Type B pancreatic cell (in vitro differentiated cells): ENCODE data around the gene F11R. TPM values are rescaled to one million over a fixed set of nuclear protein-coding genes. Genes with fewer than 3 reads are reported as not detected.

Source experiments
- DNase-seq: peaks from one replicate; pipeline ENCODE4 v3.0.0; 2021; ENCODE audit warnings: mixed read lengths; ENCODE audit not compliant: unreplicated experiment; ENCODE audit errors: extremely low spot score
- H3K27ac Mint-ChIP-seq: 2 replicates; pipeline ENCODE4 v1.8.0; 2021; ENCODE audit warnings: mild to moderate bottlenecking, mixed read lengths
- H3K27me3 Mint-ChIP-seq: 2 replicates; pipeline ENCODE4 v1.8.0; 2021; ENCODE audit warnings: mixed read lengths
- H3K36me3 Mint-ChIP-seq: 2 replicates; pipeline ENCODE4 v1.8.0; 2021; ENCODE audit warnings: mixed read lengths
- H3K4me1 Mint-ChIP-seq: one replicate; pipeline ENCODE4 v1.8.0; 2021; ENCODE audit warnings: mixed read lengths; ENCODE audit not compliant: unreplicated experiment
- H3K4me3 Mint-ChIP-seq: 2 replicates; pipeline ENCODE4 v1.8.0; 2021; ENCODE audit warnings: mild to moderate bottlenecking, mixed read lengths
- H3K9me3 Mint-ChIP-seq: 2 replicates; pipeline ENCODE4 v1.8.0; 2021; ENCODE audit warnings: mixed read lengths
- total RNA-seq: library from RNA; stranded (reverse); gene quantifications from 2 replicates; pipeline ENCODE4 v1.2.1, GENCODE V29; 2021; ENCODE audit warnings: low replicate concordance
- TF ChIP-seq, protein P1 (sequence below): fragments of 200-600 bp; sonication (generic); conservative IDR thresholded peaks from 2 replicates; pipeline ENCODE4 v1.5.0; 2021; ENCODE audit warnings: antibody characterized with exemption, mild to moderate bottlenecking

F11R gene
- total RNA-seq, 1 donor from 2014 or later = 66.8 TPM

DNA sequence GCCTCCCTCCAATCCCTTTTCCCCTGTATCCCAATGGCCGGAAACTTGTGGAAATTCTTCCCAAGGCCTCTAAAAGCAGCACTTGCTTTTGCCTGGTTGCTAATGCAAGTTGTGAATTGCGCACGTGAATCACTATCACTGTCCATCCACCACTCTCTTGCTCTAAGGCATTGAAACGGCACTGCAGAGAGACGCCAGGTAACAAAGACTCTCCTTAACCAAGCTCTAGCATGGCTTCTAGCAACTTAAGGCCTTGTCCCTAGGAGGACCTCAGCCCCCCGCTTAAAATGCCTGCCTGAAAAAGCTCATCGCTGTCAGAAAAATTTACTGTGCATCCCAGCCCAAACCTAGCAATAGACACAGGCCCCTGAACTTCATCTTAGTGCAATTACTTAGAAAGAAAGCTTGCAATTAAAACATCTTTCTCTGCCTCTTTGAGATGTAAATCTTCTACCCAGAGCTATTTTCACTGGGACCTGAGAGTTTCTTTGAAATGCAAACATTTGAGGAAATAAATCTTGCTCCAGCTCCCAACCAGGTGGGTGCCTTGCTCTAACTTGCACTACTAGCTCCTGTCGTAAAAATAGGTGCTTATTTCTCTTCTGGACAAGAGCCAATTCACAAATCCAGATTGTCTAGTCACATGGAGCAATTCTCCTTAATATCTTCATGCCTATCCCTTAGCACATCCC is 33.4 kb downstream of the F11R start:
- no peak overlapping the region for H3K4me3 Mint-ChIP-seq
- TF ChIP-seq, protein P1, sequence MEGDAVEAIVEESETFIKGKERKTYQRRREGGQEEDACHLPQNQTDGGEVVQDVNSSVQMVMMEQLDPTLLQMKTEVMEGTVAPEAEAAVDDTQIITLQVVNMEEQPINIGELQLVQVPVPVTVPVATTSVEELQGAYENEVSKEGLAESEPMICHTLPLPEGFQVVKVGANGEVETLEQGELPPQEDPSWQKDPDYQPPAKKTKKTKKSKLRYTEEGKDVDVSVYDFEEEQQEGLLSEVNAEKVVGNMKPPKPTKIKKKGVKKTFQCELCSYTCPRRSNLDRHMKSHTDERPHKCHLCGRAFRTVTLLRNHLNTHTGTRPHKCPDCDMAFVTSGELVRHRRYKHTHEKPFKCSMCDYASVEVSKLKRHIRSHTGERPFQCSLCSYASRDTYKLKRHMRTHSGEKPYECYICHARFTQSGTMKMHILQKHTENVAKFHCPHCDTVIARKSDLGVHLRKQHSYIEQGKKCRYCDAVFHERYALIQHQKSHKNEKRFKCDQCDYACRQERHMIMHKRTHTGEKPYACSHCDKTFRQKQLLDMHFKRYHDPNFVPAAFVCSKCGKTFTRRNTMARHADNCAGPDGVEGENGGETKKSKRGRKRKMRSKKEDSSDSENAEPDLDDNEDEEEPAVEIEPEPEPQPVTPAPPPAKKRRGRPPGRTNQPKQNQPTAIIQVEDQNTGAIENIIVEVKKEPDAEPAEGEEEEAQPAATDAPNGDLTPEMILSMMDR = no peak
- no peaks in the 10 kb centered on the region for H3K4me1 Mint-ChIP-seq
- peak overlapping the region; percentile 57 for H3K27ac Mint-ChIP-seq
- H3K9me3 Mint-ChIP-seq = peaks cover 5% of the 10 kb centered on the region
- peaks cover under 1% of the 10 kb centered on the region for H3K36me3 Mint-ChIP-seq
- no peak for DNase-seq
- H3K27me3 Mint-ChIP-seq = peaks cover 12% of the 10 kb centered on the region

DNA sequence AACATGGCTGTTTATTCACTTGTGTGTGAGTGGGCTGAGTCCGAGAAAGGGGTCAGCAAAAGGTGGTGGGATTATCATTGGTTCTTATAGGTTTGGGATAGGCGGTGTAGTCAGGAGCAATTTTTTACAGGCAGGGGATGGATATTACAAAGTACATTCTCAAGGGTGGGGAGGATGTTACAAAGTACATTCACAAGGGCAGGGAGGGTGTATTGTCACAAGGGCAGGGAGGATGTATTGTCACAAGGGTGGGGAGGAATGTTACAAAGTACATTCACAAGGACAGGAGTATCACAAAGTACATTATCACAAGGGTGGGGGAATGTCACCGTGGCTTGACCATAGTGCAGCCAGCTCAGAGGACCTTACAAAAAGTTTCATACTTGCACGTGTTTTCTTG is 35.2 kb downstream of the F11R start:
- no peaks in the 10 kb centered on the region for H3K4me1 Mint-ChIP-seq
- H3K9me3 Mint-ChIP-seq = peaks cover 9% of the 10 kb centered on the region
- H3K4me3 Mint-ChIP-seq = no peak overlapping the region
- TF ChIP-seq, protein P1 = no peak
- H3K36me3 Mint-ChIP-seq = peaks cover 5% of the 10 kb centered on the region
- no peak overlapping the region for H3K27ac Mint-ChIP-seq
- DNase-seq = no peak
- peaks cover 29% of the 10 kb centered on the region for H3K27me3 Mint-ChIP-seq

DNA sequence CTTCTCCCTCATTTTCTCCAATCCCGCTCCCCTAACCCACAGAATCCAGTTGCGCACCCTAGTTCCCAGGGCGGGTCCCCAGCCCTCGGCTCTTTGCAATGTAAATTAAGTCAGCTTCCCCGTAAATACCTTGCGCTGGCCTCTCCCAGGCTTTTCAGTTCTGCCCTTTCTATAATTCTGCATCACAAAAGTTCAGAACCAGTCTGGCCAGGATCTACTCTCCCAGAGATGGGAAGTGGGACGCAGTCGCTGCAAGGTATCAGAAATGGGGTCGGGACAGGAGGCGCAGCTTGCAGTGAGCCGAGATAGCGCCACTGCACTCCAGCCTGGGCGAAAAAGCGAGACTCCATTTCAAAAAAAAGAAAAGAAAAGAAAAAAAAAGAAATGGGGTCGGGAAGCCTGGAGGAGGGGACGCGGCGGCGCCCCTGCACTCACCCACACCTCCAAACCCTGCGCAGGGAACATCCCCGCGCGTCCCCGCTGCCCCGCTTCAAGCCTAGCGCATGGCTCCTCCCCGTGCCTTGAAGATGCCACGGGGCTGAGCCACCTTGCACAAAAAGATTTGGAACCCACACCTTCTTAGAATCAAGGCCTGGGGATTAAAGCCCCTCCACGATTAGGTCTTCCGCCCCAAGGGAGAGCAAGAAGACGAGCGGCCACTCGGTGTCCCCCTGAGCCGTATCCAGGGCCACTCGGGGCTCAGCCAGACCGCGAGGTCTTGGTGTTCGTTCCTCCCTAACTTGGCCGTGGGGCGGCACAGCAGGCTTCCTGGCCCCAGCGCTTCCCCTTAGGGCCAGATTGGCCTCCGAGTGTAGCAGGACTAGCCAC is 39.2 kb downstream of the F11R start:
- H3K36me3 Mint-ChIP-seq = peaks cover 5% of the 10 kb centered on the region
- peaks cover 38% of the 10 kb centered on the region for H3K27me3 Mint-ChIP-seq
- H3K9me3 Mint-ChIP-seq = peaks cover 9% of the 10 kb centered on the region
- DNase-seq = no peak
- TF ChIP-seq, protein P1 = no peak
- H3K4me1 Mint-ChIP-seq = no peaks in the 10 kb centered on the region
- H3K27ac Mint-ChIP-seq = no peak overlapping the region
- H3K4me3 Mint-ChIP-seq = peak overlapping the region; percentile 83

GRCh38 chr1:160979286-160979685 is 41.7 kb downstream of the F11R start:
- TF ChIP-seq, protein P1 = no peak
- Mint-ChIP-seq H3K27me3 (peaks cover 41% of the 10 kb centered on the region), H3K27ac (no peak overlapping the region), H3K36me3 (peaks cover 5% of the 10 kb centered on the region), H3K4me1 (no peaks in the 10 kb centered on the region), H3K9me3 (peaks cover 9% of the 10 kb centered on the region), H3K4me3 (no peak overlapping the region)
- DNase-seq = no peak

DNA sequence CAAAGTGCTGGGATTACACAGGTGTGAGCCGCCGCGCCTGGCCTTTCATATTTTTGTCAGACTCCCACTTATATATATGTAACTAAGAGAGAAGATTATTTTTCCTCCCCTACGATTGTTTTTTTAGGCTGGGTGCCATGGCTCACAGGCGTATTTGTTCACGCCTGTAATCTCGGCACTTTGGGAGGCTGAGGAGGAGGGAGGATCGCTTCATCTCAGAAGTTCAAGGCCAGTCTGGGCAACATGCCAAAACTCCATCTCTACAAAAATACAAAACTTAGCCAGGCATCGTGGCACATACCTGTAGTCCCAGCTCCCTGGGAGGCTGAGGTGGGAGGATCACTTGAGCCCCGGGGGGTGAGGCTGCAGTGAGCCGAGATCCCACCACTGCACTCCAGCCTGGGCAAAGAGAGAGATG is 42.4 kb downstream of the F11R start:
- peaks cover 5% of the 10 kb centered on the region for H3K36me3 Mint-ChIP-seq
- peaks cover 38% of the 10 kb centered on the region for H3K27me3 Mint-ChIP-seq
- no peaks in the 10 kb centered on the region for H3K4me1 Mint-ChIP-seq
- no peak overlapping the region for H3K27ac Mint-ChIP-seq
- H3K9me3 Mint-ChIP-seq = peaks cover 8% of the 10 kb centered on the region
- H3K4me3 Mint-ChIP-seq = no peak overlapping the region
- TF ChIP-seq, protein P1 = no peak
- DNase-seq = no peak
